ENCODE data around the gene GPR108.

DNA sequence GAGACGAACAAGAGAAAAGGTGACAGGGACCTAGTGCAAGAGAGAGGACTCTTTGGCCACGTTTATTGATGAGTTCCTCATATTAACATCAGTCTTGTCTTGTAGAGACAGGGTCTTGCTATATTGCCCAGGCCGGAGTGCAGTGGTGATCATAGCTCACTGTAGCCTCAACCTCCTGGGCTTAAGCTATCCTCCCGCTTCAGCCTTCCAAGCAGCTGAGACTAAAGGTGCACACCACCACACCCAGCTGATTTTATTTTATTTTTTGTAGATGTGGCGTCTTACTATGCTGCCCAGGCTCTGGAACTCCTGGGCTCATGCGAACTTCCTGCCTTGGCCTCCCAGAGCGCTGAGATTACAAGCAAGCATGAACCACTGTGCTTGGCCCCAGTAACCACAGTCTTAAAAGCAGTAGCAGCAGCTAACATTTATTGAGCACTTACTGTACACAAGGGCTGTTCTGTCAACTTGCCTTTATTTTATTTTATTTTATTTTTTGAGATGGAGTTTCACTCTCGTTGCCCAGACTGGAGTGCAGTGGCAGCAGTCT, 30.9 kb upstream of the GPR108 start:
- TF ChIP-seq, protein P1, sequence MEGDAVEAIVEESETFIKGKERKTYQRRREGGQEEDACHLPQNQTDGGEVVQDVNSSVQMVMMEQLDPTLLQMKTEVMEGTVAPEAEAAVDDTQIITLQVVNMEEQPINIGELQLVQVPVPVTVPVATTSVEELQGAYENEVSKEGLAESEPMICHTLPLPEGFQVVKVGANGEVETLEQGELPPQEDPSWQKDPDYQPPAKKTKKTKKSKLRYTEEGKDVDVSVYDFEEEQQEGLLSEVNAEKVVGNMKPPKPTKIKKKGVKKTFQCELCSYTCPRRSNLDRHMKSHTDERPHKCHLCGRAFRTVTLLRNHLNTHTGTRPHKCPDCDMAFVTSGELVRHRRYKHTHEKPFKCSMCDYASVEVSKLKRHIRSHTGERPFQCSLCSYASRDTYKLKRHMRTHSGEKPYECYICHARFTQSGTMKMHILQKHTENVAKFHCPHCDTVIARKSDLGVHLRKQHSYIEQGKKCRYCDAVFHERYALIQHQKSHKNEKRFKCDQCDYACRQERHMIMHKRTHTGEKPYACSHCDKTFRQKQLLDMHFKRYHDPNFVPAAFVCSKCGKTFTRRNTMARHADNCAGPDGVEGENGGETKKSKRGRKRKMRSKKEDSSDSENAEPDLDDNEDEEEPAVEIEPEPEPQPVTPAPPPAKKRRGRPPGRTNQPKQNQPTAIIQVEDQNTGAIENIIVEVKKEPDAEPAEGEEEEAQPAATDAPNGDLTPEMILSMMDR (IDR thresholded peaks at IDR 0.05): no peak
- no peak for TF ChIP-seq POLR2A (IDR thresholded peaks at IDR 0.05)

All from esophagus squamous epithelium (tissue), 4 donors.